ENCODE results near the gene SLC15A3.
A peak's percentile ranks its signal among the peaks of the same experiment; 100 is the strongest.

SLC15A3 gene

GRCh38 chr11:60905047-60905446 lies 46.9 kb downstream of the SLC15A3 start:
- Mint-ChIP-seq H3K4me1 (peaks cover 51 to 64% of the 10 kb centered on the region in 2 donors), H3K4me3 (peak overlapping the region; percentile 92 to 96), H3K36me3 (peaks cover 43 to 49% of the 10 kb centered on the region in 2 donors), H3K27me3 (no peaks in the 10 kb centered on the region), H3K9me3 (peaks cover 16 to 20% of the 10 kb centered on the region in 2 donors), H3K27ac (peak overlapping the region; percentile 97)
- ATAC-seq (replicated peaks) (no peak), DNase-seq (no peak)

- H3K9me3 Mint-ChIP-seq: peaks cover 0 to 1% of the 10 kb centered on the region in 2 donors
- peaks cover 42 to 50% of the 10 kb centered on the region in 2 donors for H3K4me1 Mint-ChIP-seq
- no peaks in the 10 kb centered on the region for H3K27me3 Mint-ChIP-seq
- no peak overlapping the region for H3K4me3 Mint-ChIP-seq
- peaks cover 36 to 51% of the 10 kb centered on the region in 2 donors for H3K36me3 Mint-ChIP-seq
- no peak for ATAC-seq (replicated peaks)
- no peak for DNase-seq
- H3K27ac Mint-ChIP-seq: no peak overlapping the region
These were observed 49.4 kb downstream of the SLC15A3 start for GRCh38 chr11:60902625-60903024.

GRCh38 chr11:60900673-60901404 lies 51.1 kb downstream of the SLC15A3 start:
- Mint-ChIP-seq H3K27me3 (no peaks in the 10 kb centered on the region), H3K4me3 (no peak overlapping the region), H3K27ac (no peak overlapping the region), H3K36me3 (peaks cover 37 to 57% of the 10 kb centered on the region in 2 donors), H3K9me3 (no peaks in the 10 kb centered on the region), H3K4me1 (peaks cover 37% of the 10 kb centered on the region in 2 donors)
- ATAC-seq (replicated peaks) (no peak), DNase-seq (no peak)

GRCh38 chr11:60899977-60900376 lies 52.0 kb downstream of the SLC15A3 start:
- Mint-ChIP-seq H3K27ac (peak overlapping the region; percentile 37), H3K4me3 (no peak overlapping the region), H3K4me1 (peaks cover 29 to 31% of the 10 kb centered on the region in 2 donors), H3K27me3 (no peaks in the 10 kb centered on the region), H3K36me3 (peaks cover 41 to 66% of the 10 kb centered on the region in 2 donors), H3K9me3 (no peaks in the 10 kb centered on the region)
- no peak for ATAC-seq (replicated peaks)
- DNase-seq: no peak

- Mint-ChIP-seq H3K27me3 (no peaks in the 10 kb centered on the region), H3K27ac (peak overlapping the region; percentile 49), H3K9me3 (no peaks in the 10 kb centered on the region), H3K4me1 (peaks cover 27 to 29% of the 10 kb centered on the region in 2 donors), H3K36me3 (peaks cover 43 to 69% of the 10 kb centered on the region in 2 donors), H3K4me3 (no peak overlapping the region)
- ATAC-seq (replicated peaks) (peak; percentile 94 to 98), DNase-seq (peak; percentile 27)
These were observed 52.7 kb downstream of the SLC15A3 start for GRCh38 chr11:60899046-60899936.

- DNase-seq: no peak
- Mint-ChIP-seq H3K4me1 (peaks cover 19 to 20% of the 10 kb centered on the region in 2 donors), H3K27me3 (no peaks in the 10 kb centered on the region), H3K27ac (no peak overlapping the region), H3K36me3 (peaks cover 42 to 67% of the 10 kb centered on the region in 2 donors), H3K9me3 (no peaks in the 10 kb centered on the region), H3K4me3 (peak overlapping the region in 1 of 2 donors; percentile 19)
- no peak for ATAC-seq (replicated peaks)
These were observed 54.5 kb downstream of the SLC15A3 start for GRCh38 chr11:60897496-60897895.

- H3K36me3 Mint-ChIP-seq: peaks cover 46 to 72% of the 10 kb centered on the region in 2 donors
These were observed 56.3 kb downstream of the SLC15A3 start for GRCh38 chr11:60895687-60896086.

GRCh38 chr11:60891103-60891741 lies 60.8 kb downstream of the SLC15A3 start:
- ATAC-seq (replicated peaks): no peak
- H3K27ac Mint-ChIP-seq: peak overlapping the region; percentile 42
- no peak overlapping the region for H3K4me3 Mint-ChIP-seq
- no peaks in the 10 kb centered on the region for H3K9me3 Mint-ChIP-seq
- H3K4me1 Mint-ChIP-seq: peaks cover 4 to 7% of the 10 kb centered on the region in 2 donors
- H3K27me3 Mint-ChIP-seq: no peaks in the 10 kb centered on the region
- no peak for DNase-seq
- H3K36me3 Mint-ChIP-seq: peaks cover 40 to 62% of the 10 kb centered on the region in 2 donors

More at GRCh38 chr11:60895687-60896086, 56.3 kb downstream of the SLC15A3 start:
- Mint-ChIP-seq H3K27ac (no peak overlapping the region), H3K27me3 (no peaks in the 10 kb centered on the region), H3K4me3 (no peak overlapping the region), H3K9me3 (no peaks in the 10 kb centered on the region), H3K4me1 (peaks cover 18 to 19% of the 10 kb centered on the region in 2 donors)
- ATAC-seq (replicated peaks): no peak
- no peak for DNase-seq

GRCh38 chr11:60890696-60891095 lies 61.3 kb downstream of the SLC15A3 start:
- peaks cover 4 to 7% of the 10 kb centered on the region in 2 donors for H3K4me1 Mint-ChIP-seq
- no peak overlapping the region for H3K27ac Mint-ChIP-seq
- ATAC-seq (replicated peaks): no peak
- H3K9me3 Mint-ChIP-seq: no peaks in the 10 kb centered on the region
- no peak overlapping the region for H3K4me3 Mint-ChIP-seq
- no peaks in the 10 kb centered on the region for H3K27me3 Mint-ChIP-seq
- H3K36me3 Mint-ChIP-seq: peaks cover 39 to 64% of the 10 kb centered on the region in 2 donors
- no peak for DNase-seq

GRCh38 chr11:60889869-60890311 lies 62.1 kb downstream of the SLC15A3 start:
- Mint-ChIP-seq H3K27ac (peak overlapping the region; percentile 38), H3K27me3 (no peaks in the 10 kb centered on the region), H3K36me3 (peaks cover 32 to 65% of the 10 kb centered on the region in 2 donors), H3K9me3 (no peaks in the 10 kb centered on the region), H3K4me1 (peaks cover 4 to 7% of the 10 kb centered on the region in 2 donors), H3K4me3 (no peak overlapping the region)
- ATAC-seq (replicated peaks): no peak
- DNase-seq: no peak

- Mint-ChIP-seq H3K36me3 (peaks cover 32 to 74% of the 10 kb centered on the region in 2 donors), H3K4me1 (peaks cover 0 to 3% of the 10 kb centered on the region in 2 donors), H3K4me3 (no peak overlapping the region), H3K9me3 (no peaks in the 10 kb centered on the region), H3K27me3 (no peaks in the 10 kb centered on the region), H3K27ac (no peak overlapping the region)
- ATAC-seq (replicated peaks): peak; percentile 94 to 95
- DNase-seq: peak; percentile 12
These were observed 64.4 kb downstream of the SLC15A3 start for GRCh38 chr11:60887556-60887955.

All from stimulated activated naive B cell treated with anti-CD40 and anti-IgM and Interleukin-4, amounts not matched to agents 10 μg/mL and 1 μg/mL and 100 μg/mL, for 72 hours (primary cell).